DMS 273 (cell line): ENCODE measurements around the gene NDST4.

Experiments used
- DNase-seq: peaks from one replicate; lab custom pipeline; 2025; ENCODE audit not compliant: unreplicated experiment; lab: John Stamatoyannopoulos, UW

Gene NDST4

GRCh38 chr4:114807759-114808404 lies 305.5 kb downstream of the NDST4 start:
- peak; percentile 70 for DNase-seq

- no peak for DNase-seq
Observed at GRCh38 chr4:114807357-114807756, 306.1 kb downstream of the NDST4 start.

- DNase-seq: no peak
Observed at GRCh38 chr4:114791976-114792375, 321.4 kb downstream of the NDST4 start.

GRCh38 chr4:114785570-114785969 lies 327.9 kb downstream of the NDST4 start:
- DNase-seq: no peak

GRCh38 chr4:114783215-114783595 lies 330.2 kb downstream of the NDST4 start:
- DNase-seq: peak; percentile 3

GRCh38 chr4:114782415-114783214 lies 330.8 kb downstream of the NDST4 start:
- no peak for DNase-seq

GRCh38 chr4:114780205-114780604 lies 333.2 kb downstream of the NDST4 start:
- DNase-seq: peak; percentile 61
